ENCODE results near the gene RBM23.
A peak's percentile ranks its signal among the peaks of the same experiment; 100 is the strongest.
"Not testable (repeated sequence)": the region's sequence is repeated elsewhere in the genome, so short reads cannot be mapped to it uniquely, and the experiment has no call there.

RBM23 gene

GRCh38 chr14:22918804-22919600, at the start of gene RBM23:
Gene RBM23 (minus strand): TSS chr14:22919149.
- peak; percentile 100 for DNase-seq (ENCODE audit: low read depth)
- peak within 1 kb of the TSS; percentile 99 for H3K4me3 ChIP-seq (ENCODE audit: low read length)
- no peak for TF ChIP-seq CTCF (IDR thresholded peaks at IDR 0.05; ENCODE audit: insufficient read depth, low read depth, low read length, missing control alignments)

- H3K4me3 ChIP-seq (ENCODE audit: low read length): no peak overlapping the region
- DNase-seq (ENCODE audit: low read depth): no peak
- TF ChIP-seq CTCF (IDR thresholded peaks at IDR 0.05; ENCODE audit: insufficient read depth, low read depth, low read length, missing control alignments): no peak
These were observed 47.9 kb upstream of the RBM23 start for GRCh38 chr14:22966783-22967269.

- not testable (repeated sequence) for H3K4me3 ChIP-seq (ENCODE audit: low read length); DNase-seq (ENCODE audit: low read depth)
These were observed 47.2 kb upstream of the RBM23 start for GRCh38 chr14:22965916-22966782.

- no peak overlapping the region for H3K4me3 ChIP-seq (ENCODE audit: low read length)
- DNase-seq (ENCODE audit: low read depth): no peak
- TF ChIP-seq CTCF (IDR thresholded peaks at IDR 0.05; ENCODE audit: insufficient read depth, low read depth, low read length, missing control alignments): no peak
These were observed 43.2 kb upstream of the RBM23 start for GRCh38 chr14:22962061-22962676.

- TF ChIP-seq CTCF (IDR thresholded peaks at IDR 0.05; ENCODE audit: insufficient read depth, low read depth, low read length, missing control alignments): no peak
- H3K4me3 ChIP-seq (ENCODE audit: low read length): peak overlapping the region; percentile 71
- DNase-seq (ENCODE audit: low read depth): peak; percentile 89
These were observed 37.0 kb upstream of the RBM23 start for GRCh38 chr14:22955702-22956569.

- peak; percentile 14 for DNase-seq (ENCODE audit: low read depth)
- no peak for TF ChIP-seq CTCF (IDR thresholded peaks at IDR 0.05; ENCODE audit: insufficient read depth, low read depth, low read length, missing control alignments)
- no peak overlapping the region for H3K4me3 ChIP-seq (ENCODE audit: low read length)
These were observed 33.5 kb upstream of the RBM23 start for GRCh38 chr14:22952418-22952817.

GRCh38 chr14:22951795-22952194, 32.8 kb upstream of the RBM23 start:
- not testable (repeated sequence) for H3K4me3 ChIP-seq (ENCODE audit: low read length); DNase-seq (ENCODE audit: low read depth)
